Right ventricle myocardium inferior (tissue), 1 donor: Measurements from ENCODE around the gene OIT3. TPM values are rescaled to one million over a fixed set of nuclear protein-coding genes. Genes with fewer than 3 reads are reported as not detected.

Experiments used
- ATAC-seq: fragments of 200-7000 bp; cut with Tn5 transposase; one replicate; pipeline ENCODE4 v1.9.1; 2020; ENCODE audit warnings: mild to moderate bottlenecking, moderate library complexity
- DNase-seq: peaks from one replicate; pipeline ENCODE4 v3.0.0; 2021; ENCODE audit errors: missing footprints
- intact Hi-C: fragments of 100-400 bp; cut with DNase I; formaldehyde crosslinking; loops from one replicate; pipeline ENCODE4 v1.11.0; 2022
- long read RNA-seq: library from polyadenylated mRNA; unstranded; transcript quantifications from one replicate; pipeline ENCODE4 v2.0.0, GENCODE V29; 2021
- total RNA-seq: library from RNA; stranded (reverse); fragmentation: NEBNext Ultra II Directional; extraction: Animal tissue kit (Norgen Biotek cat#: 25700); gene quantifications from one replicate; pipeline ENCODE4 v1.2.1, GENCODE V29; 2021
- donor health status: DM: no; HTN: yes; CAD: no; lungs with severe emphysema.

Gene OIT3
- not detected for total RNA-seq
- long read RNA-seq, result 0 reads

- intact Hi-C loops, result no loop called here
- ATAC-seq (no peak), DNase-seq (no peak)
These were observed at the start of gene OIT3 for GRCh38 chr10:72893136-72893798. OIT3 (plus strand) TSS chr10:72893739; CDS start chr10:72893799, 60 bp downstream.

- intact Hi-C loops, result no loop called here
- DNase-seq, result no peak
- ATAC-seq, result no peak
These were observed 47.3 kb upstream of the OIT3 start for GRCh38 chr10:72846238-72846637.

GRCh38 chr10:72847681-72848080, 45.9 kb upstream of the OIT3 start:
- no peak for ATAC-seq
- no peak for DNase-seq
- intact Hi-C loops, result no loop called here

GRCh38 chr10:72850861-72851260, 42.7 kb upstream of the OIT3 start:
- DNase-seq (no peak), ATAC-seq (no peak)
- intact Hi-C loops, result no loop called here

- intact Hi-C loops, result no loop called here
- DNase-seq, result no peak
- ATAC-seq, result no peak
These were observed 42.0 kb upstream of the OIT3 start for GRCh38 chr10:72851509-72851908.

- intact Hi-C loops, result no loop called here
- no peak for ATAC-seq
- DNase-seq, result no peak
These were observed 41.0 kb upstream of the OIT3 start for GRCh38 chr10:72852508-72852907.

- intact Hi-C loops, result no loop called here
- DNase-seq, result no peak
- ATAC-seq, result no peak
These were observed 38.4 kb upstream of the OIT3 start for GRCh38 chr10:72855129-72855528.

GRCh38 chr10:72855790-72856189, 37.7 kb upstream of the OIT3 start:
- intact Hi-C loops, result no loop called here
- no peak for ATAC-seq
- no peak for DNase-seq

GRCh38 chr10:72858067-72858466, 35.5 kb upstream of the OIT3 start:
- ATAC-seq, result no peak

GRCh38 chr10:72862957-72863356, 30.6 kb upstream of the OIT3 start:
- ATAC-seq (no peak), DNase-seq (no peak)
- intact Hi-C loops, result no loop called here

More at GRCh38 chr10:72858067-72858466, 35.5 kb upstream of the OIT3 start:
- DNase-seq, result no peak
- intact Hi-C loops, result no loop called here

GRCh38 chr10:72875250-72876055, 18.1 kb upstream of the OIT3 start:
- intact Hi-C loops, result loop anchor here (5.0 kb wide), 1 partner anchor 513 kb away; no protein-coding TSS in a partner anchor
- no peak for ATAC-seq
- DNase-seq, result no peak

GRCh38 chr10:72879245-72879644, 14.3 kb upstream of the OIT3 start:
- intact Hi-C loops, result loop anchor here (5.0 kb wide), 1 partner anchor 517 kb away; no protein-coding TSS in a partner anchor
- ATAC-seq, result no peak
- DNase-seq, result no peak

GRCh38 chr10:72881291-72881690, 12.2 kb upstream of the OIT3 start:
- intact Hi-C loops, result no loop called here
- ATAC-seq (no peak), DNase-seq (no peak)

- DNase-seq (no peak), ATAC-seq (no peak)
- intact Hi-C loops, result no loop called here
These were observed 9.7 kb upstream of the OIT3 start for GRCh38 chr10:72883861-72884260.

GRCh38 chr10:72885953-72886352, 7.6 kb upstream of the OIT3 start:
- no peak for DNase-seq
- ATAC-seq, result no peak
- intact Hi-C loops, result no loop called here

- DNase-seq (no peak), ATAC-seq (no peak)
- intact Hi-C loops, result no loop called here
These were observed 6.9 kb upstream of the OIT3 start for GRCh38 chr10:72886621-72887020.

- DNase-seq (no peak), ATAC-seq (no peak)
- intact Hi-C loops, result no loop called here
These were observed 6.5 kb upstream of the OIT3 start for GRCh38 chr10:72887043-72887442.

- no peak for DNase-seq
- ATAC-seq, result no peak
- intact Hi-C loops, result no loop called here
These were observed 5.3 kb upstream of the OIT3 start for GRCh38 chr10:72888151-72888638.

GRCh38 chr10:72889391-72889831, 4.1 kb upstream of the OIT3 start:
- intact Hi-C loops, result no loop called here
- ATAC-seq (no peak), DNase-seq (no peak)

- no peak for DNase-seq
- ATAC-seq, result no peak
- intact Hi-C loops, result no loop called here
These were observed 3.5 kb upstream of the OIT3 start for GRCh38 chr10:72890086-72890485.
